Common myeloid progenitor, CD34-positive (primary cell): Measurements from ENCODE around the gene PLPP4.

ENCODE experiments used
- CTCF ChIA-PET: fragments of 350-600 bp; sonication (Branson Sonifier 250); formaldehyde crosslinking; loops from one replicate; lab custom pipeline; 2021; ENCODE audit warnings: antibody characterized with exemption; lab: Charles Lee
- POLR2A ChIA-PET: fragments of 350-600 bp; sonication (Branson Sonifier 250); formaldehyde crosslinking; loops from one replicate; lab custom pipeline; 2021; ENCODE audit warnings: antibody characterized with exemption; lab: Charles Lee
- DNase-seq, 3 donors: peaks; one replicate each; pipeline versions ENCODE4 v3.0.0 to v3.0.0-alpha.2; 2013
- H3K27ac ChIP-seq, 2 experiments: 1 replicate in 1 of 2; 2 replicates in 1 of 2; pipeline ENCODE4 v1.7.0; 2013; ENCODE audit warnings: inconsistent platforms in 2 of 2, low read length in 2 of 2, mild to moderate bottlenecking in 2 of 2, low read depth in 1 of 2, moderate library complexity in 1 of 2; ENCODE audit not compliant: severe bottlenecking in 2 of 2, insufficient read depth in 1 of 2, poor library complexity in 1 of 2
- H3K27me3 ChIP-seq, 5 experiments: replicated peaks in 2 of 5; 1 replicate in 3 of 5; 2 replicates in 2 of 5; pipeline versions ENCODE4 v1.6.1 to v1.7.0; 2013; ENCODE audit warnings: low read length in 4 of 5, mild to moderate bottlenecking in 2 of 5, moderate library complexity in 2 of 5, inconsistent platforms in 1 of 5; ENCODE audit not compliant: insufficient read depth in 5 of 5, control insufficient read depth in 4 of 5
- H3K36me3 ChIP-seq, 4 experiments: 1 replicate in 2 of 4; 2 replicates in 2 of 4; pipeline versions ENCODE4 v1.6.1 to v1.7.0; 2013; ENCODE audit warnings: low read length in 3 of 4, control low read depth in 1 of 4, mild to moderate bottlenecking in 1 of 4; ENCODE audit not compliant: control insufficient read depth in 4 of 4, insufficient read depth in 4 of 4
- H3K4me1 ChIP-seq, 4 experiments: 1 replicate in 3 of 4; 2 replicates in 1 of 4; pipeline versions ENCODE4 v1.6.1 to v1.7.1; 2013; ENCODE audit warnings: low read length in 3 of 4, mild to moderate bottlenecking in 3 of 4, control low read depth in 1 of 4, inconsistent platforms in 1 of 4, moderate library complexity in 1 of 4; ENCODE audit not compliant: control insufficient read depth in 4 of 4, insufficient read depth in 4 of 4; ENCODE audit errors: control extremely low read depth in 1 of 4
- H3K4me3 ChIP-seq, 7 experiments: 1 replicate in 4 of 7; 2 replicates in 3 of 7; pipeline versions ENCODE4 v1.5.1 to v1.7.0; 2013; ENCODE audit warnings: mild to moderate bottlenecking in 7 of 7, low read length in 6 of 7, moderate library complexity in 6 of 7, inconsistent platforms in 2 of 7, low read depth in 2 of 7, control low read depth in 1 of 7; ENCODE audit not compliant: insufficient read depth in 4 of 7, control insufficient read depth in 1 of 7; ENCODE audit errors: extremely low read depth in 1 of 7
- H3K9me3 ChIP-seq, 5 experiments: 1 replicate in 4 of 5; 2 replicates in 1 of 5; pipeline versions ENCODE4 v1.6.1 to v1.7.1; 2013; ENCODE audit warnings: low read length in 4 of 5, mild to moderate bottlenecking in 2 of 5, inconsistent platforms in 1 of 5, low read depth in 1 of 5, moderate library complexity in 1 of 5; ENCODE audit not compliant: control insufficient read depth in 4 of 5, insufficient read depth in 2 of 5; ENCODE audit errors: control extremely low read depth in 1 of 5
- WGBS: methylation state at CpG from one replicate; pipeline ENCODE4 v1.1.5; 2013; ENCODE audit not compliant: insufficient coverage; 5-methylcytosine and 5-hydroxymethylcytosine counted together

PLPP4 gene

DNA sequence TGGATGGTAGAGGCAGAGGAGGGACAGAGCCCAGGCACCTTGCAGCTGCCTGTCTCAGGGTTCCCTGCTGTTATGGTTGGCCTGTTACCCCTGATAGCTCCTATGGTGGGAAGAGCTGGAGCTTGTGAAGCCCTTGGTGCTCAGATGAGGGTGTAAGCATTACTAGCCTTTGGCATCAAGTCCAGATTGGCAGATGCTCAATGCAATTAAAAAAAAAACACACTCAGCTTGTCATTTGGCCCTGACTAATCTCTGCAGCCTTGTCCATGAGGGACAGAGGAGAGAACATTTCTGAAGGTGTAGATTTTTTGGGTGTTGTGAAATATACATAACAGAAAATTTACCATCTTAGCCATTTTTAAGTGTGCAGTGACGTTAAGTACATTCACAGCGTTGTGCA is 86.3 kb downstream of the PLPP4 start:
- H3K4me3 ChIP-seq: no peak overlapping the region
- 100% methylated on average over 2 of the region's 2 CpGs for WGBS
- POLR2A ChIA-PET: no interaction called here
- peaks cover 0 to 2% (median 0%) of the 10 kb centered on the region in 5 experiments for H3K9me3 ChIP-seq
- CTCF ChIA-PET: no interaction called here
- no peaks in the 10 kb centered on the region for H3K36me3 ChIP-seq
- H3K4me1 ChIP-seq: no peaks in the 10 kb centered on the region
- H3K27ac ChIP-seq: no peak overlapping the region
- DNase-seq: no peak
- H3K27me3 ChIP-seq: peaks cover 0 to 3% (median 0%) of the 10 kb centered on the region in 5 experiments

DNA sequence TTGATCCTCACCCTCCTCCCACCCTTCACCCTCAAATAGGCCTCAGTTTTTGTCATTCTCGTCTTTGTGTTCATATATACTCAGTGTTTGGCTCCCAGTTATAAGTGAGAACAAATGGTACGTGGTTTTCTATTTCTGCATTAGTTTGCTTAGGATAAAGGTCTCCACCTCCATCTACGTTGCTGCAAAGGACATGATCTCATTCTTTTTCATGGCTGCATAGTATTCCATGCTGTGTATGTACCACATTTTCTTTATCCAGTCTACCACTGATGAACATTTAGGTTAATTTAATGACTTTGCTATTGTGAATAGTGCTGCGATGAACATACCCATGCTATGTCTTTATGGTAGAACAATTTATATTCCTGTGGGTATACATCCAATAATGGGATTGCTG is 91.2 kb downstream of the PLPP4 start:
- no peak overlapping the region for H3K27ac ChIP-seq
- POLR2A ChIA-PET: no interaction called here
- H3K4me1 ChIP-seq: no peaks in the 10 kb centered on the region
- 100% methylated on average over 1 of the region's 4 CpGs for WGBS
- no peak for DNase-seq
- no peaks in the 10 kb centered on the region for H3K36me3 ChIP-seq
- H3K9me3 ChIP-seq: peaks cover 0 to 7% (median 0%) of the 10 kb centered on the region in 5 experiments
- CTCF ChIA-PET: no interaction called here
- peaks cover 0 to 2% (median 0%) of the 10 kb centered on the region in 5 experiments for H3K27me3 ChIP-seq
- H3K4me3 ChIP-seq: no peak overlapping the region

DNA sequence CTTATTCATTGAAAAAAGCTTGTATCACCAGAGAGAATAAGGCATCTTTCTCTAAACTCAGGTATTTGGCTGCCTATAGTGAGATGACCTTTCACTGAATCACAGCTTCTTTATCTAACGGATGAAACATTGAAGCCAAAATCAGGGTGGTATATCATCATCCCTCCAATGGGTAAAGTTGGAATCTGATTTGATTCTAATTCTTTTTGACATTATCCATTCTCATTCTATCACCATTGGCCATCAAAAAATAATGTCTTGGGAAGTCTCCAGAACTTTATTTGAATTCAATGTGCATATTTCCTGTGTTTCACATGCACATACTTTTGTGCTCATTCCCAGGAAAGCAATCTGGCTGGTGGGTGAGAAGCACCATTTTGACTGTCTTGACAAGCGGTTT is 95.2 kb downstream of the PLPP4 start:
- Histone ChIP-seq H3K4me1 (no peaks in the 10 kb centered on the region), H3K27me3 (peaks cover 0 to 2% (median 0%) of the 10 kb centered on the region in 5 experiments), H3K4me3 (no peak overlapping the region), H3K9me3 (peaks cover 0 to 20% (median 5%) of the 10 kb centered on the region in 5 experiments), H3K36me3 (no peaks in the 10 kb centered on the region), H3K27ac (no peak overlapping the region)
- POLR2A ChIA-PET: no interaction called here
- CTCF ChIA-PET: no interaction called here
- no CpG with 5 or more reads among the region's 2 CpGs for WGBS
- no peak for DNase-seq

DNA sequence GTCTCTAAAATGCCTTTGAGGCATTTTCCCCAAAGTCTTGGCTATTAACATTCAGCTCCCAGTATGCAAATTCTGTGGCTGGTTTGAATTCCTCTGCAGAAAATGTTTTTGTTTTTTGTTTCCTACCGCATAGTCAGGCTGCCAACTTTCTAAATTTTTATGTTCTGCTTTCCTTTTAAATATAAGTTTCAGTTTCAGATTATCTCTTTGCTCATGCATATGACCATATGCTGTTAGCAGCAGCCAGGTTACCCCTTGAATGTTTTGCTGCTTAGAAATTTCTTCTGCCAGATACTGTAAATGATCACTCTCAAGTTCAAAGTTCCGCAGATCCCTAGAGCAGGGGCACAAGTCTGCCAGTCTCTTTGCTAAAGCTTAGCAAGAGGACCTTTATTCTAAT is 96.9 kb downstream of the PLPP4 start:
- WGBS: 100% methylated on average over 1 of the region's 2 CpGs
- peaks cover 0 to 20% (median 4%) of the 10 kb centered on the region in 5 experiments for H3K9me3 ChIP-seq
- POLR2A ChIA-PET: no interaction called here
- H3K4me1 ChIP-seq: no peaks in the 10 kb centered on the region
- H3K4me3 ChIP-seq: no peak overlapping the region
- CTCF ChIA-PET: no interaction called here
- H3K27ac ChIP-seq: no peak overlapping the region
- H3K36me3 ChIP-seq: no peaks in the 10 kb centered on the region
- no peak for DNase-seq
- peaks cover 0 to 1% (median 0%) of the 10 kb centered on the region in 5 experiments for H3K27me3 ChIP-seq

DNA sequence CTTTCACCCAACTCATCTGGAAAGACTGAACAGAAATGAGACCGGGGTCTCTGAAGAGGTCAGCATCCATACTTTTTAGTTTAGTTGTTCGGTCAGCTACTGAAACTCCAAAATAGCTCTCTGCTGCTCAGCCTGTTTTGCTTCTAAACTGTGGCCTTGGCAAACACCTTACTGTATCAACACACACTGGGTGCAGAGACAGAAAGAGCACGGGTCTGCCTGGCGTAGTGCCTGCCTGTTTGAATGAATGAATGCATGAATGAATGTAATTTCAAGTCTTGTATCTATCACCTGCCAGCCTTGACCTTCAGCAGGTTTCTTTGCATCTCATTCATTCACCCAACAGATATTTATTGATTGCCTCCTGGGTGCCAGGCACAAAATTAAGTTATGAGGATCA is 98.4 kb downstream of the PLPP4 start:
- WGBS: 80% methylated on average over 1 of the region's 4 CpGs
- no peak overlapping the region for H3K4me3 ChIP-seq
- ChIA-PET POLR2A (no interaction called here), CTCF (no interaction called here)
- H3K4me1 ChIP-seq: no peaks in the 10 kb centered on the region
- H3K9me3 ChIP-seq: peaks cover 0 to 20% (median 4%) of the 10 kb centered on the region in 5 experiments
- H3K36me3 ChIP-seq: no peaks in the 10 kb centered on the region
- no peak overlapping the region for H3K27ac ChIP-seq
- no peak for DNase-seq
- peaks cover 0 to 1% (median 0%) of the 10 kb centered on the region in 5 experiments for H3K27me3 ChIP-seq

DNA sequence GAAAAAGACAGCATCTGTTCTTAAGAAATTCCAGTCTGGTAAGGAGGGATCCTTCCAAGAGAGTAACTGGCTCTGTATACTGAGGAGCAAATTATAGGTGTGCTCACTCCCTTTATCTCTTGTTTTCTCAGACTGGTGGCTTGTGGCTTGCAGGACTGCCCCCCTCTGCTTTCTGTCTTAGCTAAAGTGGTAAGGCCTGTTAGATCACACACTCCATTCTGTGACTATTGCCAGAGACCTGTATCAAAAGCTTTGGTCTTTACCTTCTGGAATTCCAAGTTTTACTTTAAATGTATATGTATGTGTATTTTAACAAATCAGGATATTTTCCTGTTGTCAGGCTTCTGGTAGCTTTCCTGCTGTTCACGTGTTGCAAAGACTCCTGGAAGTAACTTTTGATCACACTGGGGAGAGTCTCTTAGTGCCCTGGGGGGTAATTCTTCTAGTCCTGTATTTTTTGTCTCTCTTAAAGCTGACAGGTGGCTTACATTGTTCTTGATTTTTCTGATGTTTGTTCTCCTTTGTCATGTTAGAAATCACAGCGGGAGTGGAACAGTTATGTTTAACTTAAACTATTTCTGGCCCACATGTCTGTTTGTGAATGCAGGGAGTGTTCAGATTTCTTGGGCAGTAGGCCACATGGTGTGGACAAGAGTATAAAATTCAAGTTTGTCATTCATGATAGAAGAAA is 99.0 kb downstream of the PLPP4 start:
- no peak for DNase-seq
- Histone ChIP-seq H3K9me3 (peaks cover 0 to 20% (median 4%) of the 10 kb centered on the region in 5 experiments), H3K4me1 (no peaks in the 10 kb centered on the region), H3K36me3 (no peaks in the 10 kb centered on the region), H3K4me3 (no peak overlapping the region), H3K27me3 (peaks cover 0 to 1% (median 0%) of the 10 kb centered on the region in 5 experiments), H3K27ac (no peak overlapping the region)
- POLR2A ChIA-PET: no interaction called here
- WGBS: 86% methylated on average over 2 of the region's 2 CpGs
- CTCF ChIA-PET: interaction anchor here (1.0 kb wide), 1 partner anchor 179 kb away, joined by 3 read pairs; no protein-coding TSS in a partner anchor

DNA sequence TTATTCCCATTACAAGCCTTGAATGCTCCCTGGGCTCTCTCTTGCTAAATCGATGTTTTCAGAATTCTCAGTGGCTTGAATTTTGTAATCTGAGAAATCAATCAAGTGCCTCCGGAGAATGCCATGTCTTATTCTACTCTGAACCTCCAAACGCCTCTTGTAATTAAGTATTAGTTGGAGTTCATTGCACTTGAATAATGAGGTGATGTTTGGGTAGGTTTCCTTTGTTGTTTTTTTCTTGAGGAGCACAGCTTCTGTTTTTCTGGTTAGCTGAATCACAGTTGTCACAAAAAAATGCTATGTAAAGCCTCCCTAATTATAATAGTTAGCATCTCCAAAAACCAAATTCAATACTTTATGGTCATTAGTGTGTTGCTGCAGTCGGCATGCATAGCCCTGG is 100.3 kb downstream of the PLPP4 start:
- WGBS: 87% methylated on average over 3 of the region's 4 CpGs
- Histone ChIP-seq H3K4me3 (no peak overlapping the region), H3K36me3 (no peaks in the 10 kb centered on the region), H3K27ac (no peak overlapping the region), H3K9me3 (peaks cover 0 to 19% (median 4%) of the 10 kb centered on the region in 5 experiments), H3K4me1 (no peaks in the 10 kb centered on the region), H3K27me3 (peaks cover 0 to 1% (median 0%) of the 10 kb centered on the region in 5 experiments)
- POLR2A ChIA-PET: no interaction called here
- DNase-seq: no peak
- CTCF ChIA-PET: interaction anchor here (1.0 kb wide), 1 partner anchor 177 kb away, joined by 3 read pairs; no protein-coding TSS in a partner anchor
